OCI-LY7 (cell line): Measurements from ENCODE around the gene ALDH3B1. TPM values are rescaled to one million over a fixed set of nuclear protein-coding genes. Genes with fewer than 3 reads are reported as not detected.
"Not testable (repeated sequence)": the region's sequence is repeated elsewhere in the genome, so short reads cannot be mapped to it uniquely, and the experiment has no call there.

Experiments
- BruUV-seq: library from RNA; stranded (reverse); fragments of 400-500 nt; replicated peaks from 2 replicates; lab custom pipeline; 2021; lab: Mats Ljungman, UMichigan
- CTCF ChIA-PET: fragments of 300-600 bp; sonication (Branson Sonifier 250); formaldehyde crosslinking; loops from one replicate; lab custom pipeline; 2022; ENCODE audit warnings: antibody characterized with exemption; ENCODE audit not compliant: unreplicated experiment; lab: Charles Lee
- POLR2A ChIA-PET: fragments of 300-600 bp; sonication (Branson Sonifier 250); formaldehyde crosslinking; loops from one replicate; lab custom pipeline; 2022; ENCODE audit warnings: antibody characterized with exemption; lab: Charles Lee
- DNase-seq: peaks from one replicate; pipeline ENCODE4 v3.0.0-alpha.2; 2015; ENCODE audit warnings: low spot score
- H2AFZ ChIP-seq: fragments of 200-600 bp; sonication (generic), shearing (Covaris generic); 2 replicates; pipeline ENCODE4 v1.6.1; 2014; ENCODE audit warnings: mild to moderate bottlenecking, antibody characterized with exemption, low read length, moderate library complexity
- H3K27ac ChIP-seq: fragments of 200-600 bp; sonication (generic); 2 replicates; pipeline ENCODE4 v1.5.1; 2014; ENCODE audit warnings: mixed run types, low read depth, mild to moderate bottlenecking, moderate library complexity, low read length, inconsistent platforms; ENCODE audit not compliant: poor library complexity, severe bottlenecking
- H3K36me3 ChIP-seq: fragments of 200-600 bp; sonication (generic); 2 replicates; pipeline ENCODE4 v1.6.1; 2014; ENCODE audit warnings: mild to moderate bottlenecking, antibody characterized with exemption, low read length, moderate library complexity, mixed read lengths; ENCODE audit not compliant: insufficient read depth
- H3K4me1 ChIP-seq: fragments of 200-600 bp; sonication (generic); 2 replicates; pipeline ENCODE4 v1.5.1; 2014; ENCODE audit warnings: mild to moderate bottlenecking, low read length; ENCODE audit not compliant: insufficient read depth, poor library complexity, severe bottlenecking
- H3K4me2 ChIP-seq: fragments of 200-600 bp; sonication (generic); 2 replicates; pipeline ENCODE4 v1.6.1; 2014; ENCODE audit warnings: mild to moderate bottlenecking, low read length
- H3K4me3 ChIP-seq: fragments of 200-600 bp; sonication (generic); 2 replicates; pipeline ENCODE4 v1.5.1; 2014; ENCODE audit warnings: mild to moderate bottlenecking, low read depth, low read length; ENCODE audit not compliant: poor library complexity, severe bottlenecking
- H3K79me2 ChIP-seq: fragments of 200-600 bp; sonication (generic); 2 replicates; pipeline ENCODE4 v1.6.1; 2016; ENCODE audit warnings: low read depth, mild to moderate bottlenecking, low read length, moderate library complexity, mixed read lengths; ENCODE audit not compliant: insufficient read depth
- H3K9me2 ChIP-seq: fragments of 200-600 bp; sonication (generic); 2 replicates; pipeline ENCODE4 v1.6.1; 2016; ENCODE audit warnings: mild to moderate bottlenecking, low read length, mixed read lengths; ENCODE audit not compliant: insufficient read depth
- H3K9me3 ChIP-seq: fragments of 200-600 bp; sonication (generic); 2 replicates; pipeline ENCODE4 v1.6.1; 2014; ENCODE audit warnings: mild to moderate bottlenecking, mixed run types, low read length, mixed read lengths
- H4K20me1 ChIP-seq: fragments of 200-600 bp; sonication (generic); 2 replicates; pipeline ENCODE4 v1.6.1; 2014; ENCODE audit warnings: mild to moderate bottlenecking, antibody characterized with exemption, low read length, moderate library complexity, mixed read lengths; ENCODE audit not compliant: insufficient read depth
- intact Hi-C: fragments of 100-400 bp; cut with micrococcal nuclease; formaldehyde crosslinking; loops from one replicate; pipeline ENCODE4 v1.10.0; 2022; ENCODE audit not compliant: unreplicated experiment
- total RNA-seq, 2 experiments: library from RNA; depleted of rRNA in 1 of 2; stranded (reverse); fragments of >200 nt in 1 of 2; shearing (Covaris generic) in 1 of 2; gene quantifications; 2 replicates each; pipeline ENCODE4 v1.2.3, GENCODE V29; 2014 to 2022

ALDH3B1 gene
- total RNA-seq, 2 experiments from 2014 or later: 0.50 to 0.53 TPM

GRCh38 chr11:67974746-67975145, 35.4 kb upstream of the ALDH3B1 start:
- H3K4me2 ChIP-seq, H3K36me3 ChIP-seq, CTCF ChIA-PET, BruUV-seq, H2AFZ ChIP-seq, POLR2A ChIA-PET, H3K9me3 ChIP-seq, H3K9me2 ChIP-seq, intact Hi-C loops, H3K4me1 ChIP-seq, DNase-seq, H3K4me3 ChIP-seq, H3K27ac ChIP-seq, H3K79me2 ChIP-seq, H4K20me1 ChIP-seq: not testable (repeated sequence)

- H2AFZ ChIP-seq, H3K4me2 ChIP-seq, H3K79me2 ChIP-seq, BruUV-seq, POLR2A ChIA-PET, H3K9me3 ChIP-seq, H3K27ac ChIP-seq, H4K20me1 ChIP-seq, intact Hi-C loops, H3K36me3 ChIP-seq, H3K9me2 ChIP-seq, CTCF ChIA-PET, H3K4me1 ChIP-seq, H3K4me3 ChIP-seq, DNase-seq: not testable (repeated sequence)
Measured at GRCh38 chr11:67978766-67979418, 31.2 kb upstream of the ALDH3B1 start.

GRCh38 chr11:67981226-67981625, 28.9 kb upstream of the ALDH3B1 start:
- DNase-seq, H3K79me2 ChIP-seq, H2AFZ ChIP-seq, H4K20me1 ChIP-seq, intact Hi-C loops, BruUV-seq, H3K27ac ChIP-seq, CTCF ChIA-PET, H3K4me2 ChIP-seq, H3K9me3 ChIP-seq, H3K4me3 ChIP-seq, H3K4me1 ChIP-seq, POLR2A ChIA-PET, H3K36me3 ChIP-seq, H3K9me2 ChIP-seq: not testable (repeated sequence)

- H2AFZ ChIP-seq, H3K4me1 ChIP-seq, BruUV-seq, intact Hi-C loops, H3K4me2 ChIP-seq, CTCF ChIA-PET, H4K20me1 ChIP-seq, H3K4me3 ChIP-seq, H3K79me2 ChIP-seq, H3K36me3 ChIP-seq, POLR2A ChIA-PET, H3K9me3 ChIP-seq, H3K27ac ChIP-seq, H3K9me2 ChIP-seq, DNase-seq: not testable (repeated sequence)
Measured at GRCh38 chr11:67982255-67982857, 27.8 kb upstream of the ALDH3B1 start.
